Naive thymus-derived CD8-positive, alpha-beta T cell (primary cell): ENCODE data around the gene GFRA4. TPM values are rescaled to one million over a fixed set of nuclear protein-coding genes. Genes with fewer than 3 reads are reported as not detected.
"Not testable (repeated sequence)": the region's sequence is repeated elsewhere in the genome, so short reads cannot be mapped to it uniquely, and the experiment has no call there.

ENCODE experiments used
- ATAC-seq, 2 donors: fragments of 150-1000 bp; cut with Tn5 transposase in 1 of 2; sonication (Bioruptor Pico), chemical (Tn5 transposase) in 1 of 2; 1 replicate in 1 of 2; 2 replicates in 1 of 2; pipeline ENCODE4 v1.10.0; 2021; ENCODE audit warnings: mild to moderate bottlenecking in 2 of 2, moderate library complexity in 2 of 2
- POLR2A ChIA-PET: fragments of 350-600 bp; sonication (Branson Sonifier 250); formaldehyde crosslinking; loops from one replicate; lab custom pipeline; 2021; ENCODE audit warnings: antibody characterized with exemption; lab: Charles Lee
- DNase-seq, 10 donors: peaks; one replicate each; pipeline versions ENCODE4 v3.0.0 to v3.0.0-alpha.2; 2020 to 2022
- H3K27ac Mint-ChIP-seq, 10 donors: one replicate each; pipeline ENCODE4 v1.8.0; 2020 to 2022; ENCODE audit warnings: mild to moderate bottlenecking in 10 of 10, mixed read lengths in 10 of 10, moderate library complexity in 4 of 10, inconsistent platforms in 1 of 10
- H3K27me3 Mint-ChIP-seq, 5 donors: one replicate each; pipeline ENCODE4 v1.8.0; 2021 to 2022; ENCODE audit warnings: mixed read lengths in 5 of 5
- H3K36me3 Mint-ChIP-seq, 3 donors: one replicate each; pipeline ENCODE4 v1.8.0; 2020 to 2022; ENCODE audit warnings: mixed read lengths in 3 of 3, mild to moderate bottlenecking in 2 of 3, inconsistent platforms in 1 of 3
- H3K4me1 Mint-ChIP-seq, 4 donors: one replicate each; pipeline ENCODE4 v1.8.0; 2021 to 2022; ENCODE audit warnings: mixed read lengths in 4 of 4
- H3K4me3 Mint-ChIP-seq, 10 donors: one replicate each; pipeline ENCODE4 v1.8.0; 2020 to 2022; ENCODE audit warnings: mild to moderate bottlenecking in 10 of 10, mixed read lengths in 10 of 10, moderate library complexity in 6 of 10, inconsistent platforms in 1 of 10
- H3K9me3 Mint-ChIP-seq, 9 donors: one replicate each; pipeline ENCODE4 v1.8.0; 2020 to 2022; ENCODE audit warnings: mixed read lengths in 9 of 9, mild to moderate bottlenecking in 3 of 9, inconsistent platforms in 1 of 9, moderate library complexity in 1 of 9
- polyA plus RNA-seq, 3 donors: library from polyadenylated mRNA; unstranded; fragments of 300-500 nt; fragmentation: Illumina TruSeq; gene quantifications; one replicate each; pipeline ENCODE4 v1.2.3, GENCODE V29; 2021
- total RNA-seq, 8 experiments: library from RNA in 2 of 8; stranded (reverse) in 2 of 8; gene quantifications; one replicate each; pipeline ENCODE4 v1.2.3 and lab custom pipeline; 2021 to 2026

Gene GFRA4
- total and polyA plus RNA-seq, 5 experiments from 2014 or later: not detected

DNA sequence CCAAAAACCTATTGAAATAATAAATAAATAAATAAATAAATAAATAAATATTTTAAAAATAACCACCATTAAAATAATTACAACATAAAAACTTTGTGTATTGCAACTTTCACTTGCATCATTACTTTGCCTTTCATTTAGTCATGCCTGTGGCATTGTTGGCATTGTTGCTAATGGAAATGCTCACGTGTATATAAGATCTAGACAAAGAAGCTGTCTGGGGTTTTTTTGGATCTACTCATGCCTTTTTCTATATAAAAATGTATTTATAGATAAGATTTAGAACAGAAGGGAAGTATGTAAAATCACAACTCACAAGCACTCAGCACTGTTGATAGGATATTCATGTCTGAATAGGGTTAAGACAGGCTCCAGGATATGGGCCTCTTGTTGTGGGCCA lies 27.9 kb downstream of the GFRA4 start:
- POLR2A ChIA-PET: no interaction called here
- Mint-ChIP-seq H3K27me3 (no peaks in the 10 kb centered on the region), H3K9me3 (no peaks in the 10 kb centered on the region), H3K4me1 (peaks cover 0 to 4% (median 0%) of the 10 kb centered on the region in 4 donors), H3K27ac (no peak overlapping the region), H3K4me3 (no peak overlapping the region), H3K36me3 (peaks cover 0 to 41% (median 28%) of the 10 kb centered on the region in 3 donors)
- ATAC-seq: no peak
- DNase-seq: no peak

DNA sequence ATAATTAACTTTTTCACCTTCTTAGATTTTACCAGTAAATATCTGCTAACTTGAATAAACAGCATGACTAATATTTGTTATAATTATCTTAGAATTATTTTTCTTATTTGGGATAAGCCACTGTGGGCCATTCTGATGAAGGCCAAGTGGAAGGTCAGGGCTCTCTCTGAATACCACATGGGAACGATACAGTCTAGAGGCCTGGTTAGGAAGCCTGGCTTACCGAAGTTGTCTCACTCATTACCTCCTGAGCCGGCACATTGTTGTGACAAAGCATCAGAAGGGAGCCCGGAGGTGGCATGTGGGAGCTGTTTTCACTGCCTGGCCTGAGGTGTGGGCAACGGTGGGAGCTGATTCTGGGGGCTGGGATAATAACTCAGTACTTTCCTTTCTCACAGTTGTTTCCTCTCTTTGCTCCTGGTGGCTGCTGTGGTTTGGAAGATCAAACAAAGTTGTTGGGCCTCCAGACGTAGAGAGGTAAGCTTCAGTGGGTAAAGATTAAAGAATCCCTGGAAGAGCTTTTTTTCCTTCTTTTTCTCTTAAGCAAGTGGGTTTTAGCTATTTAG lies 29.2 kb downstream of the GFRA4 start:
- Mint-ChIP-seq H3K27ac (no peak overlapping the region), H3K36me3 (peaks cover 5 to 44% (median 22%) of the 10 kb centered on the region in 3 donors), H3K4me1 (peaks cover 0 to 4% (median 0%) of the 10 kb centered on the region in 4 donors), H3K27me3 (no peaks in the 10 kb centered on the region), H3K4me3 (no peak overlapping the region), H3K9me3 (no peaks in the 10 kb centered on the region)
- ATAC-seq (no peak), DNase-seq (no peak)
- POLR2A ChIA-PET: no interaction called here

GRCh38 chr20:3632311-3633004 lies 30.7 kb downstream of the GFRA4 start:
- Mint-ChIP-seq H3K27ac (peak overlapping the region in 2 of 10 donors; percentile 6 to 56), H3K4me3 (no peak overlapping the region), H3K4me1 (peaks cover 0 to 4% (median 0%) of the 10 kb centered on the region in 4 donors), H3K27me3 (no peaks in the 10 kb centered on the region), H3K36me3 (peaks cover 5 to 50% (median 10%) of the 10 kb centered on the region in 3 donors), H3K9me3 (no peaks in the 10 kb centered on the region)
- DNase-seq: no peak
- no peak for ATAC-seq
- POLR2A ChIA-PET: no interaction called here

- Mint-ChIP-seq H3K4me1 (peaks cover 0 to 4% (median 0%) of the 10 kb centered on the region in 4 donors), H3K4me3 (no peak overlapping the region), H3K27me3 (no peaks in the 10 kb centered on the region), H3K36me3 (peaks cover 5 to 58% (median 17%) of the 10 kb centered on the region in 3 donors), H3K9me3 (no peaks in the 10 kb centered on the region), H3K27ac (no peak overlapping the region)
- DNase-seq (no peak), ATAC-seq (no peak)
- POLR2A ChIA-PET: no interaction called here
Measured at GRCh38 chr20:3631534-3631933, 31.7 kb downstream of the GFRA4 start.

DNA sequence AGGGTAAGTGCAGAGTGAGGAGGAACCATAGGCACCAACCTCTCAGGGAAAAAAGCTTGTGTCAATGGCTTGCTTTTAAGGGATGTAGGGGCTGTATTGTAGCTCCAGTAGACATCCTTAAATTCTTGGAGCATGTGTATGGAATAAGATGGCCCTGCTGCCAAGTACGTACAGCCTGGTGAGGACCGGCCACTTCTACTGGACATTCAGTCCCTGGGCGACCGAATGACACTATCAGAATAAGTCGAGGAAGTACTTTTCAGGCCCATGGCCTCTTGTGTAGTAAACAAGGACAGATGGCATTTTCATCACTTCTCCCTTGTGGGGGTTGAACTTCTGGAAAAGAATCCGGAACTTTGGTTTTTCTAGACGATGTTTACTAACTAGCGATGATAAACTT lies 32.8 kb downstream of the GFRA4 start:
- DNase-seq (no peak), ATAC-seq (no peak)
- H3K27me3 Mint-ChIP-seq: no peaks in the 10 kb centered on the region
- no peak overlapping the region for H3K4me3 Mint-ChIP-seq
- H3K9me3 Mint-ChIP-seq: no peaks in the 10 kb centered on the region
- H3K36me3 Mint-ChIP-seq: peaks cover 5 to 57% (median 17%) of the 10 kb centered on the region in 3 donors
- no peak overlapping the region for H3K27ac Mint-ChIP-seq
- POLR2A ChIA-PET: no interaction called here
- H3K4me1 Mint-ChIP-seq: peaks cover 0 to 4% (median 0%) of the 10 kb centered on the region in 4 donors

- DNase-seq (no peak), ATAC-seq (no peak)
- no peaks in the 10 kb centered on the region for H3K9me3 Mint-ChIP-seq
- POLR2A ChIA-PET: no interaction called here
- H3K27me3 Mint-ChIP-seq: no peaks in the 10 kb centered on the region
- no peak overlapping the region for H3K4me3 Mint-ChIP-seq
- H3K4me1 Mint-ChIP-seq: peaks cover 0 to 4% (median 0%) of the 10 kb centered on the region in 4 donors
- peaks cover 5 to 61% (median 17%) of the 10 kb centered on the region in 3 donors for H3K36me3 Mint-ChIP-seq
- no peak overlapping the region for H3K27ac Mint-ChIP-seq
Measured at GRCh38 chr20:3629893-3630292, 33.3 kb downstream of the GFRA4 start.

DNA sequence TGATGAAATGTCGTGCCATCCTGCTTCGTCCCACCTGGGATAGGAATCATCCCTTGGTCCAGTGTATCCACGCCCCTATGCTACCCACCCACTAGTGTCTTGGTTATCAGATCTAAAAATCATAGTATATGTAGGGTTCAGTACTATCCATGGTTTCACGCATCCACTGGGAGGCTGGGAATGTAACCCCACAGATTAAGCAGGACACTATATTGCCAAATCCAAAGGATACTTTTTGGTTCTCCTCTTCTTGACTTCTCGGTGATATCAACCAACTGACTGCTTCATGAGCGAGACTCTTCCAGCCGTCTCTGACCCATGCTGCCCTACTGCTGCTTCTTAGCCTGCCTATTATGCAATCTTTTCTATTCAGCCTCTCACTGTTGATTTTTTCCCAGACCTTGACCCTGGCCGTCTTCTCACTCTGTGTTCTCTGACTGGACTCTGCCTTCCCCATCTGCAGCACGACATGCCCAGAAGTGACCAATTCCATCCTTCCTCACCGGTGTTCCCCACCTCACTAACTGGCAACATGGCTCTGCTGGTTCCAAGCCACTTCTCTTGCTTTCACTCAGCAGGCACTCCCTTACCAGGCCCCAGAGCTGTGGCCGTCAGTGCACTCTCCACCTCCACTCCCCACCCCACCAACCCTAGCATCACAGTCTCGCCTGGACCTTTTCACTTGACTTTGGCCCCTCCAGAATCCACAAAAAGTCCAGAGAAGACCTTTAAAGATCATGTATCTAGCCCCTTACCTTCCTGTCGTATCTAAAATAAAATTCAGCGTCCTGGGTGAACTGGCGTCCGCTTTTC lies 34.5 kb downstream of the GFRA4 start:
- ATAC-seq (no peak), DNase-seq (no peak)
- H3K27me3 Mint-ChIP-seq: no peaks in the 10 kb centered on the region
- H3K4me1 Mint-ChIP-seq: peaks cover 0 to 4% (median 0%) of the 10 kb centered on the region in 4 donors
- H3K27ac Mint-ChIP-seq: no peak overlapping the region
- H3K9me3 Mint-ChIP-seq: no peaks in the 10 kb centered on the region
- H3K36me3 Mint-ChIP-seq: peaks cover 5 to 63% (median 15%) of the 10 kb centered on the region in 3 donors
- no peak overlapping the region for H3K4me3 Mint-ChIP-seq
- POLR2A ChIA-PET: no interaction called here

DNA sequence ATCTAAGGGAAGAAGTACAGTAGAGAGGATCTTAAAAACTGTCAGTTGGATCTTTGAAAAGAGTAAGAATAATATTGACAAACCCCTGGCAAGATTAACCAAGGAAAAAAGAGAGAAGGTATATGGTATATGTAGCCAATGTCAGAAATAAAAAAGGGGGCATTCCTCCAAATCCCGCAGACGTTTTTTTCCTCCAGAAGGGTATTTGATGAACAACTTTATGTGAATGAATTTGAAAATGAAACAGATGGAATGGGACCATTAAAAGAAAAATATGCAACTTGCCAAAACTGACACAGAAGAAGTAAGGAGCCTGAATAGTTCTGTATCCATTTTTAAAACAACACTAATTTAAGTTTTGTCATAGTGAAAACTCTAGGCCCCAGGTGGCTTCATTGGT lies 35.7 kb downstream of the GFRA4 start:
- Mint-ChIP-seq H3K36me3 (peaks cover 5 to 62% (median 15%) of the 10 kb centered on the region in 3 donors), H3K4me3 (no peak overlapping the region), H3K9me3 (no peaks in the 10 kb centered on the region), H3K27me3 (no peaks in the 10 kb centered on the region), H3K4me1 (peaks cover 0 to 3% (median 0%) of the 10 kb centered on the region in 4 donors), H3K27ac (no peak overlapping the region)
- ATAC-seq (no peak), DNase-seq (no peak)
- POLR2A ChIA-PET: no interaction called here

GRCh38 chr20:3622406-3622805 lies 40.8 kb downstream of the GFRA4 start:
- no peaks in the 10 kb centered on the region for H3K9me3 Mint-ChIP-seq
- ATAC-seq: no peak
- H3K36me3 Mint-ChIP-seq: peaks cover 0 to 45% (median 10%) of the 10 kb centered on the region in 3 donors
- no peak overlapping the region for H3K27ac Mint-ChIP-seq
- peaks cover 0 to 3% (median 0%) of the 10 kb centered on the region in 4 donors for H3K4me1 Mint-ChIP-seq
- POLR2A ChIA-PET: no interaction called here
- no peaks in the 10 kb centered on the region for H3K27me3 Mint-ChIP-seq
- H3K4me3 Mint-ChIP-seq: no peak overlapping the region
- no peak for DNase-seq

DNA sequence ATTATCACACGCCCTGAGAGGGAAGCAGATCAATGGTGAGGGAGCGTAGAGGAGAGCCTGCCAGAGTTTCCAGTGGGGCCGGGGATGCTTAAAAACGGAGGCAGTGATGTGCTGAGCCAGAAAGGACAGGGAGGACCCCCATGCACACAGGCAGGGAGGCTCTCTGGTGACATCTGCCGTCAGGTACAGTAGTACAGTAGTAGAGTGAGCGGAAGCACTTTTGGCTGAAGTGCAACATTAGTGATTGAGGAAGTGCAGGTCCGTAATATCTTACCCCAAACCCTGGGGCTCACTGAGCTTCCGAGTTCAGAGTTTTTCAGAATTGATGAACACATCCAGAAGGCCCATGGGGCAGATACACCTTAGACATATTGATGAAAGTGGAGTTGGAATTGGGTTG lies 42.1 kb downstream of the GFRA4 start:
- H3K9me3 Mint-ChIP-seq: no peaks in the 10 kb centered on the region
- H3K36me3 Mint-ChIP-seq: peaks cover 0 to 45% (median 8%) of the 10 kb centered on the region in 3 donors
- DNase-seq (no peak), ATAC-seq (no peak)
- peaks cover 0 to 3% (median 0%) of the 10 kb centered on the region in 4 donors for H3K4me1 Mint-ChIP-seq
- POLR2A ChIA-PET: no interaction called here
- H3K27me3 Mint-ChIP-seq: no peaks in the 10 kb centered on the region
- no peak overlapping the region for H3K4me3 Mint-ChIP-seq
- H3K27ac Mint-ChIP-seq: peak overlapping the region in 1 of 10 donors; percentile 84

- POLR2A ChIA-PET: no interaction called here
- H3K27me3 Mint-ChIP-seq: no peaks in the 10 kb centered on the region
- peaks cover 0 to 48% (median 10%) of the 10 kb centered on the region in 3 donors for H3K36me3 Mint-ChIP-seq
Measured at GRCh38 chr20:3616250-3616649, 46.9 kb downstream of the GFRA4 start.

GRCh38 chr20:3615171-3615840 lies 47.9 kb downstream of the GFRA4 start:
- peaks cover 0 to 53% (median 10%) of the 10 kb centered on the region in 3 donors for H3K36me3 Mint-ChIP-seq
- not testable (repeated sequence) for ATAC-seq, H3K27ac Mint-ChIP-seq, H3K4me3 Mint-ChIP-seq, H3K9me3 Mint-ChIP-seq, H3K27me3 Mint-ChIP-seq, H3K4me1 Mint-ChIP-seq, DNase-seq
- POLR2A ChIA-PET: interaction anchor here (0.6 kb wide), 1 partner anchor 31 kb away, joined by 6 read pairs; no protein-coding TSS in a partner anchor

More at GRCh38 chr20:3616250-3616649, 46.9 kb downstream of the GFRA4 start:
- Mint-ChIP-seq H3K27ac (no peak overlapping the region), H3K4me1 (peaks cover 0 to 3% (median 0%) of the 10 kb centered on the region in 4 donors), H3K4me3 (no peak overlapping the region), H3K9me3 (no peaks in the 10 kb centered on the region)
- ATAC-seq (no peak), DNase-seq (no peak)
